Testis (tissue), 2 donors: ENCODE results near the gene MTERF4.

Experiments used
- CTCF ChIP-seq, 3 experiments: fragments of 450-650 bp in 2 of 3; fragments of 200-600 bp in 1 of 3; sonication (generic) in 1 of 3; IDR thresholded peaks; one replicate each; pipeline ENCODE4 v1.5.1; 2016 to 2019; ENCODE audit warnings: antibody characterized with exemption in 3 of 3, mild to moderate bottlenecking in 2 of 3, moderate library complexity in 1 of 3
- POLR2A ChIP-seq: fragments of 450-650 bp; IDR thresholded peaks from one replicate; pipeline ENCODE4 v1.6.1; 2017; ENCODE audit warnings: antibody characterized with exemption, mild to moderate bottlenecking, moderate library complexity

GRCh38 chr2:241121008-241121407 lies 18.9 kb upstream of the MTERF4 start:
- TF ChIP-seq POLR2A, result no peak
- TF ChIP-seq CTCF (IDR thresholded peaks at IDR 0.05), result no peak
